Jurkat, Clone E6-1 (cell line): ENCODE results near the gene FAM181A.

Experiments
- DNase-seq: peaks from one replicate; pipeline ENCODE4 v3.0.0-alpha.2; 2011; ENCODE audit warnings: low read depth, low spot score
- H3K4me3 ChIP-seq: 2 replicates; pipeline ENCODE4 v1.5.1; 2011; ENCODE audit warnings: mild to moderate bottlenecking, low read length, control low read depth, moderate library complexity

Gene FAM181A

DNA sequence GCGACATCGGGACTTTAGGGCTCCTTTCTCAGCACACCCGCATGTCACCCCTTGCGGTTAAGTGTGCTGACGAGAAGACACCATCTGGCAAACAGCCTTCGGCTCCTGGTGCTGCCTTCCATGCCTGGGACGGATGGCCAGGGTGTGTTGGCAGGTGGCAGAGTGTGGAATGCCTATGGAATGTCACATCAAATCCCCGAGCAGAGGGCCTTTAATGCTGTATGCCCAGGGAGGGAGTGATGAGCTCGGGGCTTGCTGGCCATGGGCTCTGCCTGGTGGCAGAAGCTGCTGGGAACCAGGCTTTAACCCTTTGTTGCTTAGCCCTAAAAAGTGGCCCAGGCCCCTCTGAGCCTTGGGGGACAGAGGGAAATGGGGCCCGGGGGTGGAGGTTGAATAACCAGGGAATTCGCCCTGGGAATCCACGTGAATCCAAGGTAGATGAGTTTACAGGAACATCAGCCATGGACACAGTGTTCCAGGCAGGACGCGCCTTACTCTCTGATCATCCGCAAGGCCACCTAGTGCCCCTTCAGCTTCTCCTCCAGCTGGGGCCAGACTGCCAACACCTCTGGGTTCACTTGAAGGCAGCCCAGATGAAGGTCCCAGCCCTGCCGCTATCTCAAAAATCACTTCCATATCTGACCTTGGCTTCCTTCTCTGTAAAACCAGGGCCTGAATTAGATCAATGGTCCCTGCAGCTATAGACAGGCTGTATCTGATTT, 17.4 kb downstream of the FAM181A start:
- no peak for DNase-seq
- no peak overlapping the region for H3K4me3 ChIP-seq

DNA sequence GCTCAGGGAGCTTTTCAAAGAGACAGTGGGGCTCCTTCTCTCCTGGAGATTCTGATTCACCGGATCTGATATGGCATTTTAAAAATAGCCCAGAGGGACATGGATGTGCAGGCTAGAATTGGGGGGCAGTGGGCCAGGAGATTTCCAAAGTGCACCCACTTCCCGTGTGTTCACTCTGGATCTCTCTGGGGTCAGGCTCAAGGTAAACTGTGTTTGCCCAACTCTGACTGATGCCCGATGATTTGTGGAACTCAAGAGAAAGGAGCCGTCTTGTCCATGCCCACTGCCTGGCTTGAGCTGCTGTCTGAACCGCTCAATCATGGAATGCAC, 17.9 kb downstream of the FAM181A start:
- DNase-seq, result no peak
- H3K4me3 ChIP-seq, result no peak overlapping the region

DNA sequence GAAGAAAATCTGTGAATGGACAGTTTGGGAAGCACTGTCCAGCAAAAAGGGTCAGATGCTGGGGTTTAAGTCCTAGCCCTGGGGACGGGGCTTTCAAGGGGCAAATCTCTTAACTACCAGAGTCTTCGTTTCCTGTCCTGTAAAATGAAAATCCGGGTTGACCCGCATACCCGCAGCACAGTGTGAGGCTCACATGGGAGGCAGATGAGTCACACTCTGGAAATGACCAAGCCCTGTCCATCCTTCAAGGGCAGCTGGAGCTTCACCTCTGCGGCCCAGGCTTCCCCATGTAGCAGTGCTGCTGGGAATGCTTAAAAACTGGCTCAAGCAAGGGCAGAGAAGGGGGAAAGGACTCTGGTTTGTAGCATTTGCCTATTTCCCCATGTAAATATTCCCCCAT, 19.0 kb downstream of the FAM181A start:
- no peak overlapping the region for H3K4me3 ChIP-seq
- no peak for DNase-seq

DNA sequence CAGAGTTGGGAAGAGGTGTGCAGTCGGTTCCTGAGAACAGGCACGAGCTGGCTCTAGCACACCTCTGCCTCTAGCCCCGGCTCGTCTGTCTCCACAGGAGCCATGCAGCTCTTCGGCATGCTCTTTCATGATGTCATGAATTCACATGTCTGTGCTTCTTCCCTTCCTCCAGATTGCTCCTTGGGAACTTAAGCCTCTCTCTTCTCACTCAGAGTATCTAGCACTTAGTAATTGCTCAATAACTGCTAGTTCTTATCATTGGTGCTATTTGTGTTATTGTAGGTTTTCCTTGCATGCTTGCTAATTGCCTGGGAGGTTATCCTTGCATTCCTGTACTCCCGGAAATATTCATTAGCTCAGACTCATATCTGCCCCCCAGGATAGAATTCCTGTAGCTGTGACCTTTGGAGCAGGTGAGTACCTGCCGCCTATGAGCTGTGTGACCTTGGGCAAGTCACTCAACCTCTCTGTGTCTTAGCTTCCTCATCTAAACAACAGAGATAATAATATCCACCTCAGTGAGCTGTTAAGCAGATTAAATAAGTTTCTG, 19.5 kb downstream of the FAM181A start:
- no peak overlapping the region for H3K4me3 ChIP-seq
- DNase-seq, result no peak

DNA sequence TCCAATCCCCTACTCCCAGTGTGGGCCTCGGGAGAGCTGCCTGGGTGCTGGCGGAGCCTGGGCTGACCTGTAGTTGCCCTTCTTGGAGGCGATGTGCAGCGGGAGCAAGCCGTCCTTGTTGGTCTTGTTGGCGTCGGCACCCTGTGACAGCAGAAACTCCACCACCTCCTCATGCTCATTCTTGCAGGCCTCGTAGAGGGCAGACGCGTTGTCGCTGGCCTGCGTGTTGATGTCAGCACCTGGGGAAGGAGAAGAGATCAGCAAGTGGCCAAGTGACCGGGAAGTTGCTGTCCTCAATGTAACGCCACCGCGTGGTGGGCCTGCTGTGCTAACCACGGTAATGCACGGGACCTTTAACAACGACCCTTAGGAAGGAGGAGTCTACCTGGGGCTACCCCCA, 20.1 kb downstream of the FAM181A start:
- H3K4me3 ChIP-seq, result no peak overlapping the region
- DNase-seq, result no peak

DNA sequence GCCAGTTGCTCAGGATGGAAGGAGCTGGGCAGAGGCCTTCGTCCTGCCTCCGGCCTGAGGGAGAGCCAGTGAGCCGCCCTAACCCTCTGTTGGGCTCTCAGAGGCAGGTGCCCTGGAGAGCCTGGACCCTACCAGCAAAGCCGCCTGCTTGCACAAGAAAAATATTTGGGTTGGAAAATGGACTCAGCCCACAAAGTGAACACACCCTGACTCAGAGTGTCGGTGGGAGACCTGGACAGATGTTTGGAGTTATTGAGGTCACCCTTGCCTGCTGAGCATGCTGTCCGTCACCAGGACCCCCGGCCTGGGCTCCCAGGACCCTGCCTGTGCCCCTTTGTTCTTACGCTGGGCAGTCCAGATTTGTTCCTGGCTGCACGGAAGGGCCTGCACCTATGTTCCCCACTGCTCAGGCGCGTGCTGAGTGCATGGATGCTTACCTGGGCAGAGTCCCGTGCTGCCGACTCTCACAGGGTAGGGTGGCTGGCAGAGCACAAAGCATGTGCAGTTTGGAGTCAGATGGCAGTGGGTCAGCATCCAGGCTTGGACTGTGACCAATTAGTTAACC, 22.4 kb downstream of the FAM181A start:
- no peak for DNase-seq
- no peak overlapping the region for H3K4me3 ChIP-seq

DNA sequence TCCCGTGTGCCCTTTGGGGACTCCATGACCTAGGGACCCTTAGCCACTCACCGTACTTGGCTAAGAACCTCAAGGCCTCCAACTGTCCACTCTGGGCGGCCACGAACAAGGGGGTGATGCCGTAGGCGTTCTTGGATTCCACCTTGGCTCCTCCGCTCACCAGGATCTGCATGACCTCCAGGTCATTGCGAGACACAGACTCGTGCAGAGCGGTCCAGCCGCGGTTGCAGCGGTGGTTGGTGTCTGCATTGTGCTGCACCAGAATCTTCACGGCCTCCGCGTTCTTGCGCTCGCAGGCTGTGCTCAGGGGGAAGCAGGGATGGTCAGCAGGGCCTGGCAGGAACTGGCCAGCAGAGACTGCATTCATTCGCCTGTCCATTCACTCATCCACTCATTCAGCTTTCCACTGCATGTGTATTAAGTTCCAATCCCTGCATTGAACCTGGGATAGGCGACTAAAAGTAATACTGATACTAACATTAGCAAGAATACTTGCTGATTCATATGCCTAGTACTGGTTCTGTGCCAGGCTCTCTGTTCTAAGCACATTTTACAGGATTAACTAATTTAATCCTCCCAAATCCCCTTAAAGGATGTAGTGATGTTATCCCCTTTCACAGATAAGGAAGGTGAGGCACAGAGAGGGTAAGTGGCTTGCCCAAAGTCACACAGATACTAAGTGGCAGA, 23.9 kb downstream of the FAM181A start:
- H3K4me3 ChIP-seq, result no peak overlapping the region
- no peak for DNase-seq

DNA sequence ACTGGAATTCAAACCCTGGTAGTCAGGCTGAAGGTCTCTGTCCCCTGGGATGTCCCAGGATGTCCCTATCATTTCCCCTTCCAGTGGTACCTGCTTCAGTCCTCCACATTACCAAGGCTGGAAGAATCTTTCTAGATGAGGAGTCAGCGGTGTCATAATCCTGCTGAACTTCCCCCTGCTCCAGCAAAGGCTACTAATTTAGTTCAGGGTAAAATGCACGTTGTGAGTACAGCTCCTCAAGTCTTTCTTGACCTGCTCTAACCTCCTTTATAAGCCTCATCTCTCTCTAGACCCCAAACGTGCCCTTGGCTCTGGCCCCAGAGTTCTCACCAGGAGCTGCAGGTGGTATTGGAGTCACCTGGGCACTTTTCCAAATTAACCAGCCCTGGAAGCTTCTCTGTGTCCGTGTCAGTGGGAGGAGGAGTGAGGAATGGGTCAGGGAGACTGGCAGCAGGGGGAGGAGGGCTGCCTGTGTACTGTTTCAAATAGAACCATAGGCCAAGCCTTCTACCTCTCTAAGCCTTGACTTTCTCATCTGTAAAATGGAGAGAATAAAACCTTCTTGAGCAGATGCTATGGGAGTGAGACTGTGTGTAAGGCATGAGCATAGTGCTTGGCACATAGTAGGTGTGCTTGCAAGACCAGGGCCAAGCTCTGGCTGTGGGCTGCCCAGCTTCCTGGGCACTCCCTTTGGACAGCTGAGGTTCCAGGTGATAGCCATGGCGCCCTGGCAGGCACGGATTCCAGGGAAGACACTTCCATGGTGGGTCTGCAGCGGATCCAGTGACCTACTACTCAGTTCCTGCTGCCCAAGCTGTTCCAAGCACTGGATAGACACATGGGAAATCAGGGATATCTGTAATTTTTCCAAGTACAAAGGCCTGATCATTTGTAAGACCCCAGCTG, 24.7 kb downstream of the FAM181A start:
- H3K4me3 ChIP-seq, result no peak overlapping the region
- DNase-seq, result no peak

DNA sequence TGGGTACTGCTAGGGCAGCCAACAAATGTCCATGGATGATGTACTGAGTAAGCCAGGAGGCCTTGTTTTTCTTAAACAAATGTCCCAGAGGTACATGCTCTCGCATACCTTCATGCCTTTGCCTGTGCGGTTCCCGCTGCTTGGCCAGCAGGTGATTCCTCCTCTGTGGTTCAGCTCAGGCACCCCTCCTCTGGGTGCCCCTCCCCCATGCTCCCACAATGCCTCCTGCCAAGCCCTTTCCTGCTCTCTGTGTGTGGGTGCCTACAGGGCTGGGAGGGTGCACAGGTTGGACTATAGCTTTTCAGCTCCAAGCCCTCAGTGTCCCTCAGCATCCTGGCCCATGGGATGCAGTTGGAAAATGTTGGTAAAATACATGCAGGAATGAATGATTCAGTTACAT, 25.7 kb downstream of the FAM181A start:
- DNase-seq, result no peak
- H3K4me3 ChIP-seq, result no peak overlapping the region

DNA sequence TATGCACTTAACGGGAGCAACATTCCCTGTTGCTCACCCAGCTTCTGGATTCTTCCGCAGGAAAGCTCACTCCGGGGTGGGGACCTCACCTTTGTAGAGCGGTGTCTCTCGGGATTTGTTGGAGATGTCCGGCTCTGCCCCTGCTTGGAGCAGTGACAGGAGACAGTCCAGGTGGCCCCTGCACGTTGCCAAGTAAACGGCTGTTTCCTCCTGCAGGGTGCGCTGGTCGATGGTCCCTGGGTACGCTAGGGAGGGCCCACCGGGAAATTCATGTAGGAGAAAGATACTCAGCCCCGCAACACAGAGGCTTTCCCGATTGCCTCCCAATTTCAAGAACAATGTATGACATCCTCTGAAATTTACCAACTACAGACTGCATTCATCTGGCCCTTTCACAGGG, 26.1 kb downstream of the FAM181A start:
- DNase-seq, result no peak
- no peak overlapping the region for H3K4me3 ChIP-seq

DNA sequence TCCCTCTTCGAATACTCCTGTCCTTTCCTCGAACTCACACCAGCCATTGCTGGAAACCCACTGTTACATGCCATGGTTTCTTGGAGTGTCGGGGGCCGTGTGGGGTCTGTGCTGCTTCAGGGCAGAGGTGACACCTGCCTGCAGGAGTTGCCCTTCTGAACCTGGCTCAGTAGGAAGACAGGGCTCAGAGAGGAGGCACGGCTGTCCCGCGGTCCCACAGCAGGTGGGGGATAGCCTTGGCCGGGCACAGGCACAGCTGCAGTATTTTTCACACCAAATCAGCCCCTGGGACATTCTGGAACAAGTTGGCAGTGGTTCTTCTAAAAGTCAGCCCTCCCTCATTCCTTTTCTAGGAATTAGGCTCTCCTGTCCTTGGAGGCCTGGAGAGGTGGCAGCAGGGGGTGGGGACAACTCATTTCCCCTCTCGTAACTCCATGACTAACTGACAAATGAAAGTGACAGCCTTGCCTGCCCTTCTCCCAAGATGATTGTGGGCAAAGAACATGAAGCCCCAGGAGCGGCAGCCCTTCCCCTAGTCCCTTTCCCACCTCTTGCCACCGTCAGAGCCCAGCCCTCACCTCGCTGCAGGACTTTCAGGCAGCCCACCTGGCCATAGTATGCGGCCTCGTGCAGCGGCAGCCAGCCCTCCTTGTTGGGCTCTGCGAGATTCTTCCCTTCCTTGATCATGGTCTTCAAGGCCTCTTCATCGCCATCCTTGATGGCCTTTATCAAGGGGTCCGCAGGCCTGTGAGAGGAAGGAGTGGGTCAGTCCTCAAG, 26.8 kb downstream of the FAM181A start:
- DNase-seq, result no peak
- H3K4me3 ChIP-seq, result no peak overlapping the region

DNA sequence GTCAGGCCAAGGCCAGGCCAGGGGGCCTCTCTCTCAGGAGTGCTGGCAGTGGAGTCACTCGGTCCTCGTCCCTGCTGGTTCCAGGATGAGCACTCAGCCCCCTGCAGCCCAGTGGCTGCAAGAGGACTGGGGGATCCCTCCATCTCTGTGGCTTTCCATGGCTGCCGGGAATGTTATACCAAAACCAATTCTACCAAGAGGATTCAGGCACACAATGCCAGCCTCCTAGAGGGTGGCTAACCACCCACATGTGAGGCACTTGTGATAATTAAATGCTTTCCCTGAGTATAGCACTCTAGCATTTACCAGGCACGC, 27.3 kb downstream of the FAM181A start:
- H3K4me3 ChIP-seq, result no peak overlapping the region
- DNase-seq, result no peak

DNA sequence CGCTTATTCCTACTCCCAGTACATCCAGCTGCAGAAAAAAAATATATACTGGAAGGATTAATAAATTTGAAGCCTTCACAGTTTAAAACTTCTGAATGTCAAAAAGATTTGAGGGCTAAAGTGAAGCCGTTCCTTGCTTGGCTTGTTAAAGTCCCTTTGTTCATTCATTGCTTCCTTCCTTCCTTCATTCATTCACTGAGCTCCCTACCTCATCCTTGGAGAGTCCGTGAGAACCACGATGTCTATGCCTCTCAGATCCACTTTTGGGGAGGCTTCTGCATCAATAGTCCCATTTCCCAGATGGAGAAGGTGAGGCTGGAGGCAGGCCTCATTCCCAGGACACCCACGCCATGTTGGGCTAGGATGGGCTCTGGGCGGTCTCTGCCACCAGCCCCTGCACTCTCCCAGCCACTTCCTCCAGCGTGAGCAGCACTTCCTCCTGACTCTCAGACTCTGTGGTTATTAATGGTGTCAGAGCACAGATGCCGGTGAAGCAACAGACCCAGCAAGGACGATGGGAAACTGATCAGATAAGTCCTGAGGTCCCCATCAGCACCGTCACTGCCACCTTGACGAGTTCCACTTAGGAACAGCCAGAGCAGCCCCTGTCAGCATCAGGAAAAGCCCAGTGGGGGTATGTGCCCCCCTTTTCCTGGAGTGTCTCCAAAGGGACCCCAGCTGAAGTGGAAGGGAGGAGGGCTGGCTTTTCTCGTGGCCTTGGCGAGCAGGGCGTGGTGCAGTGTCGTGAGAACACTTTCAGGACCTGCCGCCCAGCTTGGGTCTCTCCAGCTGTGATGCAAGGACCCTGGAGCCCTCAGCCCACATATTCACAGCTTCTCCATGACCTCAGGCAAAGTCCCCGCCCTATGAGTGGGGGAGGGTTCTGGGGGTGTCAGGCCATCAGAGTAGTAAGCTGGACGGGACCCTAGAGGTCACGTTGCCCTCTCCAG, 28.0 kb downstream of the FAM181A start:
- H3K4me3 ChIP-seq, result peak overlapping the region; percentile 7; the same call in 1 of the 2 replicates
- DNase-seq, result no peak

DNA sequence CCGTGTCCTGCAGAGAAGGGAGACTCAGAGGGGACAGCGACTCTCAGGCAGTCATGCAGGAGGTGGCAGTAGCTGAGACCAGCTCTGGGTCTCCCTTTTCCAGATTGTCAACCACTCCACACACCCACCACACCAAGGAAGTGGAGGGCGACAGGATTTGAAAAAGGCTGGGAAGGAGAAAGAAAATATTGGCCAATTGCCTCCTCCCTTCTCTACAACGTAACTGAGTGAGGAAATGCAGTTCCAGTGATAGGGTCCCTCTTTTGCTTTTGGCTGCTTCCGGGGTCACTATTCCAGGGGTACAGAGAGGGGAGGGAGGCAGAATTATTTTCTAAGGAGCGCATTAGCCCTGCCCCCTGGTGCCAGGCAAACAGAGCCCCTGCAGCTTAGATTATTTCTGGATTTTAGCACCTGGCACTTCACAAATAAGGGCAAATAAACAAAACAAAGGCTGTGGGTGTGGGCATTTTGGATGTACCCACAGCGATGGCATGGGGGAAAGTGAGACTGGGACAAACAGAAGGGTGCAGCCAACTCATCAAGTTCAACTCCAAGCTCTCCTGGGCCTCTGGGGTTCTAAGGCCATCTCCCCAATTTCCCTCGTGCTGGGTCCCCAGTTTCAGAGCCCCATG, 28.8 kb downstream of the FAM181A start:
- H3K4me3 ChIP-seq, result no peak overlapping the region
- DNase-seq, result no peak

DNA sequence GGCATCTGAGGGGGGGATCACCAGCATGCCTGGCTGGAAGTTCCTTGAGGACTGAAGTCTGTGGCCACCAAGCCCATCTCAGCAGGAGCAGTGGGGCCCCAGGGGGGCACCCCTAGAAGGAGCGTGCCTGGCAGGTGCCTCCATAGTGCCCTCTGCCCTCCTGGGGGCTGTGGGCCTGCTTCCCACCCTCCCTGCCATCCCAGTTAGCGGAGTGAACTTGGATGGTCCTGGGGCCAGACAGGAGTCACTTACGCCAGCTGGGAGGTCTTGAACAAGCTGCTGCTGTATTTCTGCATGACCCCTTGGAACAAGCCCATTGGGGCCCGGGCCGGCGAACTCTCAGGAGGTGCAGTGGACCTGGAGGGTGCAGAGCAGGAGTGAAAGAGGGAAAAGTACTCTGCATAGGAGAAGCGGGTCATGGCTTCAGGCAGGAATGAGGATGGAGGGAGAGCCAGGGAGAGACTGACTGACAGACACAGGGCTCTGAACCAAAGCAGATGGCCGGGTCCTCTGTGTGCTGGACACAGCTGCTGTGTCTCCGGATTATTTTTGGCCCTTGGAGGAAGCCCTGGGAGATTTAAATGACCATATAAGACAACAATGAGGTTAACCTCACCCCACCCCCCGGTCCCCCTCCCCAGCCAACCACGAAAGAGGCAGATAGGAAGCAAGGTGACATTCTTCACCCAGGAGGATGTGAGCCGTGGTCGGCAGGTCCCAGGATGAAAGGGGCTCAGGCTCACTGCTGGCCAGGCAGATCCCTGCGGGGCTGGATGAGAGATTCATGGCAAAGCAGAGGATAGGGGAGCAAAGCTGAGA, 29.6 kb downstream of the FAM181A start:
- H3K4me3 ChIP-seq, result no peak overlapping the region
- DNase-seq, result no peak

DNA sequence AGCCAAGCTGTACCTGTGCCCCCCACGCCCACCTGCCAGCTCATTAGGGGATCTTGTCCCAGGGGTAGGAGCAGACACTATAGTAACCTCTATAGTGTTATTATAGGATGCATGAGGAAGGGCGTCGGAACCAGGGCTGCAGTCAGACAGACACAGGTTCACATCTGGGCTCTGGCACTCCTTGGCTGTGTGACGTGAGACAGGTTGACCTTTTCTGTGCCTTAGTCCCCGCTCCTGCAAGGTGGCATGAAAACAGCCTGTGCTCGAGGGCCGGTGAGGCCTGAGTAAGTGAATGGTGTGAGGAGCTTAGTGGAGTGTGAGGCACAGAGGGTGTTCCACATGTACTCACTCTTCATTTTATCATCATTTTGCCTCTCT, 30.2 kb downstream of the FAM181A start:
- no peak overlapping the region for H3K4me3 ChIP-seq

More for the DNA sequence above, 30.2 kb downstream of the FAM181A start:
- no peak for DNase-seq
